Measurements from ENCODE around the gene WDR41. TPM values are rescaled to one million over a fixed set of nuclear protein-coding genes. Genes with fewer than 3 reads are reported as not detected.

WDR41 gene
- total and polyA plus RNA-seq, 2 of the 4 experiments (the other 2 are of a cell fraction) = 38.1 to 72.1 TPM

DNA sequence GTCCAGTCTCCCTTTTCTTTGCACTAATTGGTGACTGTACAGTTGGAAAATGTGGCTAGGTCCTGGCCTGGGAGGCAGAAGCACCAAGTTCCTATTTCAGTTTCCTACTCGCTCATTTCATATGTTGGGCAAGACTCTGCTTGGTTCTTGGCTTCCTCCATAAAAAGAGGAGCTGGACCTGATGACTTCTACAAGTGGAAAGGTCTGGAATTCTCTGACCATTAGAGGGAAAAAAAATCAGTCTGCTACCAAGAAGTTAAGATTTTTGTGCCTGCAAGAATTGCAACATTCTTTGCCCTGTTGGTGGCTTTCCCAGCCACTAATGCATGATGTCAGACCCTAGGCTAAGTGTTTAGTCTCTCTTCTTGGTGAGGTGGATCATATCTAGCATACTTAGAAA lies 91.5 kb downstream of the WDR41 start:
- Histone ChIP-seq H3K9ac (ENCODE audit: low read depth, low read length) (no peak overlapping the region), H3K4me1 (ENCODE audit: control insufficient read depth, insufficient read depth, low read length) (peaks cover 6% of the 10 kb centered on the region), H2BK5ac (ENCODE audit: low read depth, low read length, poor library complexity, severe bottlenecking) (no peak overlapping the region), H4K91ac (ENCODE audit: insufficient read depth, low read depth, low read length) (no peak overlapping the region), H3K56ac (ENCODE audit: extremely low read depth, insufficient read depth, low read length) (no peak overlapping the region), H3K4me3 (ENCODE audit: insufficient read depth, low read depth, low read length) (no peak overlapping the region), H4K5ac (ENCODE audit: low read depth, low read length) (no peak overlapping the region), H4K20me1 (ENCODE audit: insufficient read depth, low read length) (no peaks in the 10 kb centered on the region), H3K9me1 (ENCODE audit: insufficient read depth, low read length) (peaks cover 6% of the 10 kb centered on the region; the same call in 1 of the 2 replicates), H3K4ac (ENCODE audit: low read depth, low read length) (no peak overlapping the region), H3K14ac (replicated peaks; ENCODE audit: low read depth, low read length) (no peak overlapping the region), H2BK15ac (ENCODE audit: low read depth, low read length) (no peak overlapping the region), H3K23ac (ENCODE audit: low read depth, low read length) (no peak overlapping the region; the same call in 1 of the 2 replicates), H2AFZ (replicated peaks; ENCODE audit: low read length, poor library complexity) (no peak overlapping the region), H2BK20ac (ENCODE audit: low read depth, low read length) (no peak overlapping the region), H3K27ac (ENCODE audit: insufficient read depth, low read length) (no peak overlapping the region), H3K18ac (ENCODE audit: low read depth, low read length) (no peak overlapping the region), H3K9me3 (ENCODE audit: control insufficient read depth, insufficient read depth, low read length) (no peaks in the 10 kb centered on the region), H4K8ac (ENCODE audit: low read depth in 2 of 2, low read length in 2 of 2) (no peak overlapping the region), H3K27me3 (ENCODE audit: control insufficient read depth, insufficient read depth, low read length) (peaks cover 6% of the 10 kb centered on the region; the same call in 1 of the 2 replicates), H2AK5ac (ENCODE audit: low read depth, low read length) (no peak overlapping the region), H2AK9ac (replicated peaks; ENCODE audit: low read depth, low read length, poor library complexity) (no peak overlapping the region), H3K79me1 (ENCODE audit: low read depth in 1 of 2, low read length in 2 of 2) (no peaks in the 10 kb centered on the region), H3K4me2 (ENCODE audit: low read depth, low read length) (no peak overlapping the region; the same call in 1 of the 2 replicates), H2BK120ac (ENCODE audit: low read depth, low read length) (no peak overlapping the region), H3K36me3 (ENCODE audit: control insufficient read depth, insufficient read depth, low read length) (no peaks in the 10 kb centered on the region)
- no CpG with 5 or more reads among the region's 1 CpG for WGBS, 2 experiments (ENCODE audit: extremely low coverage in 2 of 2, insufficient read length in 1 of 2)
- POLR2A ChIA-PET (ENCODE audit: unreplicated experiment) = no interaction called here
- DNase-seq (peak; percentile 17), ATAC-seq (ENCODE audit: low read depth) (no peak; the same call in 1 of the 2 replicates)
- intact Hi-C loops (cut with micrococcal nuclease) (no loop called here), in situ Hi-C loops (cut with MboI; ENCODE audit: low sequenced_read_pairs) (no loop called here), dilution Hi-C loops (cut with HindIII; ENCODE audit: low sequenced_read_pairs, unreplicated experiment) (no loop called here)
- BruUV-seq (replicated peaks) = no TSS peak
- TF ChIP-seq RAD21 (IDR thresholded peaks at IDR 0.05; ENCODE audit: low read length) (no peak), CEBPB (IDR thresholded peaks at IDR 0.05; ENCODE audit: low read depth, low read length) (peak; percentile 27; the same call in 1 of the 2 replicates), MXI1 (IDR thresholded peaks at IDR 0.05; ENCODE audit: borderline replicate concordance, low read depth, low read length) (no peak)
- CTCF ChIA-PET = no interaction called here

Measured in IMR-90 (cell line).